ENCODE data around the gene SLC27A4.

DNA sequence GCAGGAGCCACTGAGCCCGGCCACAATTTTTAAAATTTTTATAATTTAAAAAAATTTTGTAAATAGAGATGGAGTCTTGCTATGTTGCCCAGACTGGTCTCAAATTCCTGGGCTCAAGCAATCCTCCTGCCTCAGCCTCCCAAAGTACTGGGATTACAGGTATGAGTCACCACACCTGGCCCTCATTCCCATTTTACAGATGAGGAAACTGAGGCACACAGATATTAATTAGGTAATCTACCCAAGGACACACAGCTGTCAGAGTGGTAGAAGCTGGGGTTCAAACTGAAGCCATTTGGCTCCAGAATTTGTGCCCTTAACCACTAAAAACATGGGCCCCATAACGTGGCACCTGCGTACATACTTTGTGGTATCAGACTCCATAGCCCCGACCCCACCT lies 25.6 kb upstream of the SLC27A4 start:
- TF ChIP-seq, protein P1, sequence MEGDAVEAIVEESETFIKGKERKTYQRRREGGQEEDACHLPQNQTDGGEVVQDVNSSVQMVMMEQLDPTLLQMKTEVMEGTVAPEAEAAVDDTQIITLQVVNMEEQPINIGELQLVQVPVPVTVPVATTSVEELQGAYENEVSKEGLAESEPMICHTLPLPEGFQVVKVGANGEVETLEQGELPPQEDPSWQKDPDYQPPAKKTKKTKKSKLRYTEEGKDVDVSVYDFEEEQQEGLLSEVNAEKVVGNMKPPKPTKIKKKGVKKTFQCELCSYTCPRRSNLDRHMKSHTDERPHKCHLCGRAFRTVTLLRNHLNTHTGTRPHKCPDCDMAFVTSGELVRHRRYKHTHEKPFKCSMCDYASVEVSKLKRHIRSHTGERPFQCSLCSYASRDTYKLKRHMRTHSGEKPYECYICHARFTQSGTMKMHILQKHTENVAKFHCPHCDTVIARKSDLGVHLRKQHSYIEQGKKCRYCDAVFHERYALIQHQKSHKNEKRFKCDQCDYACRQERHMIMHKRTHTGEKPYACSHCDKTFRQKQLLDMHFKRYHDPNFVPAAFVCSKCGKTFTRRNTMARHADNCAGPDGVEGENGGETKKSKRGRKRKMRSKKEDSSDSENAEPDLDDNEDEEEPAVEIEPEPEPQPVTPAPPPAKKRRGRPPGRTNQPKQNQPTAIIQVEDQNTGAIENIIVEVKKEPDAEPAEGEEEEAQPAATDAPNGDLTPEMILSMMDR (conservative IDR thresholded peaks at IDR 0.05 in 1 of 2, IDR thresholded peaks at IDR 0.05 in 1 of 2; ENCODE audit: extremely low read depth in 1 of 2, insufficient read depth in 1 of 2, low read depth in 1 of 2, low read length in 2 of 2), result no peak
- TF ChIP-seq EZH2 (IDR thresholded peaks at IDR 0.05; ENCODE audit: borderline replicate concordance, low read length), result no peak
